DMS153 (cell line): Measurements from ENCODE around the gene TPX2.
A peak's percentile ranks its signal among the peaks of the same experiment; 100 is the strongest.
"Not testable (repeated sequence)": the region's sequence is repeated elsewhere in the genome, so short reads cannot be mapped to it uniquely, and the experiment has no call there.

ENCODE experiments used
- DNase-seq: peaks from one replicate; lab custom pipeline; 2025; lab: John Stamatoyannopoulos, UW

Gene TPX2

DNA sequence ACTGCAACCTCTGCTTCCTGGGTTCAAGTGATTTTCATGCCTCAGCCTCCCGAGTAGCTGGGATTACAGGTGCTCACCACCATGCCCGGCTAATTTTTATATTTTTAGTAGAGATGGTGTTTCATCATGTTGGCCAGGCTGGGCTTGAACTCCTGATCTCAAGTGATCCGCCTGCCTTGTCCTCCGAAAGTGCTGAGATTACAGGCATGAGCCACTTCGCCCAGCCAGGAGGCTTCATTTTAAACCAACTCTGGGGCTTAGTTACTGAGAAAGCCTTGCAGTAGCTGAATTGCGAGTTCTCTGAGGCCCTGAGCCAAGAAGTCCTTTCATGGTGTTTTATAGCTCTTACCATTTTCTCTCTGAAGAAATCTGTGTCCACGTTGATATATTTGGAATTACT, 75.1 kb downstream of the TPX2 start:
- not testable (repeated sequence) for DNase-seq

- peak; percentile 12 for DNase-seq
These were observed 76.5 kb downstream of the TPX2 start for GRCh38 chr20:31815408-31816188.

GRCh38 chr20:31816221-31816620, 77.1 kb downstream of the TPX2 start:
- no peak for DNase-seq

DNA sequence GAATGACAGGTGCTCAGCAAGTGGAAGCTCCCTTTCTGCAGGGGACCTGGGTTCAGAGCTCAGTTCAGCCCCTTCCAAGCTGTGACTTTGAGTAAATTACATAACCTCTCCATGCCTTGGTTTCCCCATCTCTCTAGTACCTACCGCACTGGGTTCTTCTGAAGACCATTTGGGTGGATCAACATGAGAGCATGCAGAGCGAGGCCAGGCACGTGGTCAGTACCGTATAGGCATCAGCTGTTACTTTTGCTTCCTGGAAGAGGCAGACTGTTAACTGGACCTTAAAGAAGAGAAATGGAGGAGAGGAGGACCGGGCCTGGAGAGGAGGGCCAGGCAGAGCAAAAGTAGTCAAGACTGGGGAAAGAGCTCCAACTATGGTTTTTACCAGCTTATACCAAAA, 78.4 kb downstream of the TPX2 start:
- no peak for DNase-seq

DNA sequence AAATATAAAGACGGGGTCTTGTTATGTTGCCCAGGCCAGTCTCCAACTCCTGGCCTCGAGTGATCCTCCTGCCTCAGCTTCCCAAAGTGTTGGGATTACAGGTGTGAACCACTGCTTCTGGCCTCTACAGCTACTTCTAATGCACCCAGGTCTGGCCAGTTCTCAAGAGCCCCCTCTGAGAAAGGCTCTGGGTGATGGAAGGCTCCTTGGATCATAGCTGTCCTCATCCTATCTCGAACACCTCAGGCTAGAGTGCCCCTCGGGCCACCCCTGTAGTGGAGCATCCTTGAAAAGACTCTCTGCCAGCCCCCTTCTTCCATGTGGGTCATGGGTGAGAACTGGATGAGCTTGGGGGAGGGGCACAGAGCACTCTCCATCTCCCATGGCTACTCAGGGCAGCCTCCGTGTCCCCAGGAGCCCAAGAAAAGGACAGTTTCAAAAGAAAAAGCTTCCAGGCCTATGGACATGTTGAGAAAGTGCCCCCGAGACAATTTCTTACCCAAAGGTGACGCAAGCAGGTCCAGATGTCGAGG, 79.4 kb downstream of the TPX2 start:
- no peak for DNase-seq

- DNase-seq = no peak
These were observed 80.1 kb downstream of the TPX2 start, which contains the start of gene MYLK2 for GRCh38 chr20:31819083-31819784. TSS of gene MYLK2 (plus strand) at chr20:31819356. CDS start at chr20:31819581, 225 bp downstream.

DNA sequence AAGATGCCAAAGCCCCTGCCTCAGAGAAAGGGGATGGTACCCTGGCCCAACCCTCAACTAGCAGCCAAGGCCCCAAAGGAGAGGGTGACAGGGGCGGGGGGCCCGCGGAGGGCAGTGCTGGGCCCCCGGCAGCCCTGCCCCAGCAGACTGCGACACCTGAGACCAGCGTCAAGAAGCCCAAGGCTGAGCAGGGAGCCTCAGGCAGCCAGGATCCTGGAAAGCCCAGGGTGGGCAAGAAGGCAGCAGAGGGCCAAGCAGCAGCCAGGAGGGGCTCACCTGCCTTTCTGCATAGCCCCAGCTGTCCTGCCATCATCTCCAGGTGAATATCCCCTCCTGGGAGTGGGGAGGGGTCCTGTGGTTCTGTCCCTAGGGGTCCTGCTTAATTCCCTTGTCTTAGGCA, 81.1 kb downstream of the TPX2 start:
- DNase-seq = no peak

GRCh38 chr20:31821427-31821826, 82.3 kb downstream of the TPX2 start:
- no peak for DNase-seq

DNA sequence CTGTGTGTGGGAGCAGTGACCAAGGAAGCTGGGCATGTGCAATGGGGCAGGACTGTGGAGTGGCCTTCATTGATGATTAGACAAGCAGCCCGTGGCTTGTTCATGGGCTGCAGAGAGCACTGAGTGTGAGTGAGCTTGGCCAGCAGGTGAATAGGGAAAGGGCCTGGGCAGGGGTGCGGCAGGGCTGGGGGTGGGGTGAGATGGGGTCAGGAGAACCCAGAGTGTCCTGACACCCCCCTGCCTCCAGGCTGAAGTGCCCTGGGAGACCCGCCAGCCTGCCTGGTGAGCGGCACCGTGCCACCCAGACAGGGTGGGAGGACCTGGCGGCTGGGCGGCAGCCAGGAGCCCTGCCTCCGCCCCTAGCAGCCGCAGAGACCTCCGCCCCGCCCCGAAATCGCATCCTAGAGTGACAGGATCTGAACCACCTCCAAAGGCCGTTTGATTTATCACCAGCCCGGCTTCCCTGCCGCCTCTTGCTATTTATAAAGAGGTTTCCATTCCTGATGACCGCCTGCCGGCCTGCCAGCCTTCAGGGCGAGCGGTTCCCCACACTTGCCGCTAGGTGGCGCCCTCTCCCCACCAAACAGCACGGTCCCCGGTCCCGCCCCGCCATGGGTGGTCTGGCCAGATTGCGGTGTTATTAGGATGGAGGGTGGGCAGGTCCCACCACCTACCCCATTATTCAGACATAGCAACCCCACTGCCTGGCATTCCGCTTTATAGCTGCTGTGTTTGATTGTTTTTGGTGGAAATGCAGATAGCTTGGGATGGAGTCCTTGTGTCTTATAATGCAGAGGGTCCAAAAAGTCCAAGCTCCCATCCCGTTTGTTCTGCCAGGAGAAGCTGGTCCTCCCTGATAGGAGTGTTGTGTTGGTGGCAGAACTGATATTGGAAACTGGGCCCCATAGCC, 83.6 kb downstream of the TPX2 start:
- peak; percentile 73 for DNase-seq

GRCh38 chr20:31823360-31824124, 84.5 kb downstream of the TPX2 start:
- no peak for DNase-seq

GRCh38 chr20:31824125-31824485, 85.0 kb downstream of the TPX2 start:
- DNase-seq = no peak

GRCh38 chr20:31824554-31825313, 85.6 kb downstream of the TPX2 start:
- DNase-seq = peak; percentile 47

DNA sequence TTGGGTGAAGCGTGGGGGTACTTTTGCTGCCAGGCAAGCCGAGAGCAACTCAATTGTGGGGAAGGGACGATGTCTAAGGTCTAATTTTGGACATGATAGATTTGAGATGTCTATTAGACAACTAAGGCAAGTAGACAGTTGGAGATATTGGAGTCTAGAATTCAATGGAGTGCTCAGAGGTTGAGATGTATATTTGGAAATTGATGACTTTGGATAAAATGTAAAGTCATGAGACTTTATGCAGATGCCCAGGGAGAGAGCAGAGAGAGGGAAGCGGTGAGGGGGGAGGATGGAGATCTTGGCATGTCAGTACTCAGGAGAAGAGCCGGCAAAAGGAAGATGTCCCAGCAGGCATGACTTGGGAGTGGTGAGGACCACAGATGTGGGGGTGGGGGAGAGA, 87.0 kb downstream of the TPX2 start:
- DNase-seq = no peak

GRCh38 chr20:31827059-31827458, 88.0 kb downstream of the TPX2 start:
- no peak for DNase-seq

DNA sequence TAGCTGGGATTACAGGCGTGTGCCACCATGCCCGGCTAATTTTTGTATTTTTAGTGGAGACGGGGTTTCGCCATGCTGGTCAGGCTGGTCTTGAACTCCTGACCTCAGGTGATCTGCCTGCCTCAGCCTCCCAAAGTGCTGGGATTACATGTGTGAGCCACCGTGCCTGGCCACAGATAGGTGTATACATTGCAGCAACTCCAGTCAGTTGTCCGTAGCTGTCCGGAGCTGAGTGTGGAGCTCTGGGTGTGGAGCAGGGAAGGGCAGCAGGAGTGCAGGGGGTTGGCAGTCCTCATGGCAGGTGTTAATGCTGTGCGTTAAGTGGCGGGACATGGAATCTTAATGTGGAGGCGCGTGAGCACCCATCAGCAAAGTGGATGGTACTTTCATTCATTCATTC, 88.9 kb downstream of the TPX2 start:
- DNase-seq = not testable (repeated sequence)

- DNase-seq = no peak
These were observed 90.6 kb downstream of the TPX2 start for GRCh38 chr20:31829731-31830130.

- DNase-seq = no peak
These were observed 91.4 kb downstream of the TPX2 start for GRCh38 chr20:31830406-31830981.

DNA sequence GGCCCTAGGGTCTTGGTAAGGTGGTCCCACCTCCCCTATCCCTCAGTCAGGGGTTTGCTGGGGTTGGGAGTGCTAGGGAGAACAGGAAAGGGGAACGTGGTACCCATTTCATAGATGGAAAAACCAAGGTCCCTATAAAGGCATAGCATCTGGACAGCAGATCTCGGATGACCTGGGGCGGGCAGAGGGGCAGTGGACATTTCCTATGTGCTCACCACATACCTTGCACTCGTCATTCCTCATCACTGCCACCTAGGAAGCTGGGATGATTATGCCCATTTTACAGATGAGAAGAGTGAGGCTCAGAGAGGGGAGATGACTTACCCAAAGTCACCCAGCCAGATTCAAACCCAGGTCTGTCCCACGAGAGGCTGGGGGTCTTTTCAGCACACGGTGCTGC, 92.1 kb downstream of the TPX2 start:
- no peak for DNase-seq

- DNase-seq = no peak
These were observed 92.7 kb downstream of the TPX2 start for GRCh38 chr20:31831771-31832306.
